ENCODE measurements around the gene MAGI1.
"Not testable (repeated sequence)": the region's sequence is repeated elsewhere in the genome, so short reads cannot be mapped to it uniquely, and the experiment has no call there.

Gene MAGI1

GRCh38 chr3:66047311-66048050 is 8.8 kb upstream of the MAGI1 start:
- Histone ChIP-seq H3K36me3 (ENCODE audit: low read length) (no peaks in the 10 kb centered on the region), H3K27me3 (ENCODE audit: low read length) (no peaks in the 10 kb centered on the region), H2AFZ (ENCODE audit: low read depth, low read length, severe bottlenecking) (no peak overlapping the region), H3K4me2 (ENCODE audit: low read depth, low read length, poor library complexity, severe bottlenecking) (no peak overlapping the region), H3K4me3 (ENCODE audit: insufficient read depth, low read length, poor library complexity, severe bottlenecking) (no peak overlapping the region), H3K27ac (ENCODE audit: low read depth, low read length) (no peak overlapping the region), H3F3A (ENCODE audit: insufficient read depth) (no peaks in the 10 kb centered on the region), H3K79me2 (ENCODE audit: insufficient read depth, low read length) (no peaks in the 10 kb centered on the region), H3K9me2 (replicated peaks; ENCODE audit: insufficient read depth, low read length) (no peaks in the 10 kb centered on the region), H3K9ac (ENCODE audit: low read length) (no peak overlapping the region), H3K9me3 (ENCODE audit: insufficient read depth, low read length) (no peaks in the 10 kb centered on the region), H4K20me1 (ENCODE audit: low read depth, low read length) (no peaks in the 10 kb centered on the region)
- TF ChIP-seq, protein P1, sequence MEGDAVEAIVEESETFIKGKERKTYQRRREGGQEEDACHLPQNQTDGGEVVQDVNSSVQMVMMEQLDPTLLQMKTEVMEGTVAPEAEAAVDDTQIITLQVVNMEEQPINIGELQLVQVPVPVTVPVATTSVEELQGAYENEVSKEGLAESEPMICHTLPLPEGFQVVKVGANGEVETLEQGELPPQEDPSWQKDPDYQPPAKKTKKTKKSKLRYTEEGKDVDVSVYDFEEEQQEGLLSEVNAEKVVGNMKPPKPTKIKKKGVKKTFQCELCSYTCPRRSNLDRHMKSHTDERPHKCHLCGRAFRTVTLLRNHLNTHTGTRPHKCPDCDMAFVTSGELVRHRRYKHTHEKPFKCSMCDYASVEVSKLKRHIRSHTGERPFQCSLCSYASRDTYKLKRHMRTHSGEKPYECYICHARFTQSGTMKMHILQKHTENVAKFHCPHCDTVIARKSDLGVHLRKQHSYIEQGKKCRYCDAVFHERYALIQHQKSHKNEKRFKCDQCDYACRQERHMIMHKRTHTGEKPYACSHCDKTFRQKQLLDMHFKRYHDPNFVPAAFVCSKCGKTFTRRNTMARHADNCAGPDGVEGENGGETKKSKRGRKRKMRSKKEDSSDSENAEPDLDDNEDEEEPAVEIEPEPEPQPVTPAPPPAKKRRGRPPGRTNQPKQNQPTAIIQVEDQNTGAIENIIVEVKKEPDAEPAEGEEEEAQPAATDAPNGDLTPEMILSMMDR (IDR thresholded peaks at IDR 0.05; ENCODE audit: insufficient read depth, low read length, poor library complexity, severe bottlenecking), result no peak
- no peak for TF ChIP-seq EZH2phosphoT487 (conservative IDR thresholded peaks at IDR 0.05; ENCODE audit: low read length)

GRCh38 chr3:66046321-66046720 is 7.6 kb upstream of the MAGI1 start:
- H4K20me1 ChIP-seq (ENCODE audit: low read depth, low read length); H3K4me2 ChIP-seq (ENCODE audit: low read depth, low read length, poor library complexity, severe bottlenecking); H3K9me3 ChIP-seq (ENCODE audit: insufficient read depth, low read length); H3K36me3 ChIP-seq (ENCODE audit: low read length); H3K27me3 ChIP-seq (ENCODE audit: low read length); H3K27ac ChIP-seq (ENCODE audit: low read depth, low read length); H3F3A ChIP-seq (ENCODE audit: insufficient read depth); H3K4me3 ChIP-seq (ENCODE audit: insufficient read depth, low read length, poor library complexity, severe bottlenecking); H2AFZ ChIP-seq (ENCODE audit: low read depth, low read length, severe bottlenecking); H3K9ac ChIP-seq (ENCODE audit: low read length); H3K79me2 ChIP-seq (ENCODE audit: insufficient read depth, low read length); H3K9me2 ChIP-seq (replicated peaks; ENCODE audit: insufficient read depth, low read length): not testable (repeated sequence)

DNA sequence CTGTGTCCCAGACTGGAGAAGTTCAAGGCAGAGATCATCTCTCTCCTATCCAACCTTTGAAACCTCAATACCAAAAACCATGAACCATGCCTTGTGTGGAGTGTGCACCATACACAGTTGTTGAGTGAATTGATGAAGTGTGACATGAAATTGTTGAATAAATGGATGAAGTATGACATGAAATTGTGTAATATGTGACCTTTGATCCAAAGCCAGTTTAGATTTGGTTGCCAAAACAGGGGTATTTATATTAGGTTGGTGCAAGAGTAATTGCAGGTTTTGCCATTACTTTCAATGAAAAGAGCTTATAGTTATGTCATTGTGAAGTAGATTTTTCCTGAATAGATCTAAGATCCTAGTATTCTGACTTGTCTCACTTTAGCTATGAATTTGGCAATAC is 3.1 kb upstream of the MAGI1 start:
- Histone ChIP-seq H3K36me3 (ENCODE audit: low read length) (no peaks in the 10 kb centered on the region), H2AFZ (ENCODE audit: low read depth, low read length, severe bottlenecking) (no peak overlapping the region), H3K4me2 (ENCODE audit: low read depth, low read length, poor library complexity, severe bottlenecking) (no peak overlapping the region), H3K4me3 (ENCODE audit: insufficient read depth, low read length, poor library complexity, severe bottlenecking) (no peak overlapping the region), H3K79me2 (ENCODE audit: insufficient read depth, low read length) (no peaks in the 10 kb centered on the region), H3K9ac (ENCODE audit: low read length) (no peak overlapping the region), H4K20me1 (ENCODE audit: low read depth, low read length) (no peaks in the 10 kb centered on the region), H3K27ac (ENCODE audit: low read depth, low read length) (no peak overlapping the region), H3K9me2 (replicated peaks; ENCODE audit: insufficient read depth, low read length) (no peaks in the 10 kb centered on the region), H3F3A (ENCODE audit: insufficient read depth) (no peaks in the 10 kb centered on the region), H3K9me3 (ENCODE audit: insufficient read depth, low read length) (no peaks in the 10 kb centered on the region), H3K27me3 (ENCODE audit: low read length) (no peaks in the 10 kb centered on the region)
- no peak for TF ChIP-seq EZH2phosphoT487 (conservative IDR thresholded peaks at IDR 0.05; ENCODE audit: low read length)

DNA sequence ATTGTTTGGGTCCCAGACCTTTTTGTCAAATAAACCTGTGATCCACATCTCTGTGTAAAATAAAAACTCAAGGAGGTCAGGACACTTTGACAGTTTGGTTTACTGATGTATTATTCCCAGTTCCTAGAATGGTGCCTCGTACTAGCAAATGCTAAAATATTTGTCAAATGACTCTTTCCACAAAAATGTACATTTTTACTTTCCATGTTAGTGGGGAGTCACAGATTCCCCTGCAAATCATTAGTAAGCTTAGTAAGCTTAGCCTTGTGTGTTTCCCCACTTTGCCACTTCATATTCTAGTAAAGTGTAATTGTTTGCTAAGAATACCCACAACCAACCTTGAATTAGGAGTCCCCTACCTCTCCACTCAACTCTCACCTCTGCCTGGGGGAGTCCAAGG is 2.4 kb upstream of the MAGI1 start:
- Histone ChIP-seq H3K9me3 (ENCODE audit: insufficient read depth, low read length) (no peaks in the 10 kb centered on the region), H3K79me2 (ENCODE audit: insufficient read depth, low read length) (no peaks in the 10 kb centered on the region), H3K9me2 (replicated peaks; ENCODE audit: insufficient read depth, low read length) (no peaks in the 10 kb centered on the region), H3K9ac (ENCODE audit: low read length) (no peak overlapping the region), H2AFZ (ENCODE audit: low read depth, low read length, severe bottlenecking) (no peak overlapping the region), H3F3A (ENCODE audit: insufficient read depth) (no peaks in the 10 kb centered on the region), H3K4me3 (ENCODE audit: insufficient read depth, low read length, poor library complexity, severe bottlenecking) (no peak overlapping the region), H3K36me3 (ENCODE audit: low read length) (no peaks in the 10 kb centered on the region), H3K27me3 (ENCODE audit: low read length) (no peaks in the 10 kb centered on the region), H3K27ac (ENCODE audit: low read depth, low read length) (no peak overlapping the region), H4K20me1 (ENCODE audit: low read depth, low read length) (no peaks in the 10 kb centered on the region), H3K4me2 (ENCODE audit: low read depth, low read length, poor library complexity, severe bottlenecking) (no peak overlapping the region)
- no peak for TF ChIP-seq EZH2phosphoT487 (conservative IDR thresholded peaks at IDR 0.05; ENCODE audit: low read length)
- TF ChIP-seq, protein P1 (IDR thresholded peaks at IDR 0.05; ENCODE audit: insufficient read depth, low read length, poor library complexity, severe bottlenecking), result no peak
